Vagina (tissue), 2 donors: Measurements from ENCODE around the gene SYT13. TPM values are rescaled to one million over a fixed set of nuclear protein-coding genes. Genes with fewer than 3 reads are reported as not detected.

Experiments used
- DNase-seq, 2 donors: peaks; one replicate each; pipeline ENCODE4 v3.0.0-alpha.2; 2017; ENCODE audit errors: extremely low spot score in 2 of 2
- H3K27ac ChIP-seq: fragments of 200-600 bp; sonication (generic); one replicate; pipeline ENCODE4 v1.5.1; 2019
- H3K27me3 ChIP-seq: fragments of 200-600 bp; sonication (generic); one replicate; pipeline ENCODE4 v1.5.1; 2019
- H3K36me3 ChIP-seq, 2 donors: fragments of 200-600 bp; sonication (generic); one replicate each; pipeline ENCODE4 v1.5.1; 2017 to 2019
- H3K4me1 ChIP-seq: fragments of 200-600 bp; sonication (generic); one replicate; pipeline ENCODE4 v1.5.1; 2019
- H3K4me3 ChIP-seq, 2 donors: fragments of 200-600 bp; sonication (generic); 1 replicate in 1 of 2; 2 replicates in 1 of 2; pipeline ENCODE4 v1.5.1; 2016 to 2019
- H3K9me3 ChIP-seq: fragments of 200-600 bp; sonication (generic); one replicate; pipeline ENCODE4 v1.5.1; 2019
- CTCF ChIP-seq, 3 experiments: fragments of 450-650 bp in 2 of 3; fragments of 200-600 bp in 1 of 3; sonication (generic) in 1 of 3; IDR thresholded peaks; one replicate each; pipeline ENCODE4 v1.5.1; 2017 to 2019; ENCODE audit warnings: antibody characterized with exemption in 3 of 3, mild to moderate bottlenecking in 2 of 3, moderate library complexity in 2 of 3
- POLR2A ChIP-seq, 2 donors: fragments of 450-650 bp; IDR thresholded peaks; one replicate each; pipeline ENCODE4 v1.6.1; 2017; ENCODE audit warnings: antibody characterized with exemption in 2 of 2, mild to moderate bottlenecking in 2 of 2, moderate library complexity in 2 of 2
- POLR2AphosphoS5 ChIP-seq, 2 donors: sonication (generic); formaldehyde crosslinking; IDR thresholded peaks; one replicate each; pipeline ENCODE4 v1.9.0; 2017; ENCODE audit warnings: antibody characterized with exemption in 2 of 2, mild to moderate bottlenecking in 2 of 2, low read depth in 1 of 2; ENCODE audit not compliant: insufficient read depth in 1 of 2
- intact Hi-C: fragments of 100-400 bp; cut with DNase I; formaldehyde crosslinking; loops from one replicate; pipeline ENCODE4 v1.15.1; 2023
- total RNA-seq: library from RNA; depleted of rRNA; stranded (reverse); fragments of >200 nt; gene quantifications from one replicate; pipeline ENCODE4 v1.2.3, GENCODE V29; 2016

Gene SYT13
- total RNA-seq, 1 donor from 2014 or later, result 1.2 TPM

GRCh38 chr11:45304111-45304991, 18.2 kb upstream of the SYT13 start:
- intact Hi-C loops, result no loop called here
- Histone ChIP-seq H3K4me3 (no peak overlapping the region), H3K4me1 (no peaks in the 10 kb centered on the region), H3K27me3 (no peaks in the 10 kb centered on the region), H3K27ac (no peak overlapping the region), H3K9me3 (no peaks in the 10 kb centered on the region), H3K36me3 (no peaks in the 10 kb centered on the region)
- peak; percentile 69 to 81 for DNase-seq
- TF ChIP-seq CTCF (IDR thresholded peaks at IDR 0.05), result no peak
- no peak for TF ChIP-seq POLR2AphosphoS5 (IDR thresholded peaks at IDR 0.05; ENCODE audit: insufficient read depth in 1 of 2, low read depth in 1 of 2)
- no peak for TF ChIP-seq POLR2A (IDR thresholded peaks at IDR 0.05)

GRCh38 chr11:45303316-45303715, 17.2 kb upstream of the SYT13 start:
- Histone ChIP-seq H3K4me3 (no peak overlapping the region), H3K27ac (no peak overlapping the region), H3K9me3 (no peaks in the 10 kb centered on the region), H3K36me3 (no peaks in the 10 kb centered on the region), H3K27me3 (no peaks in the 10 kb centered on the region), H3K4me1 (no peaks in the 10 kb centered on the region)
- DNase-seq, result peak in 1 of 2 donors; percentile 77
- intact Hi-C loops, result no loop called here
- TF ChIP-seq CTCF (IDR thresholded peaks at IDR 0.05), result no peak
- no peak for TF ChIP-seq POLR2A (IDR thresholded peaks at IDR 0.05)
- no peak for TF ChIP-seq POLR2AphosphoS5 (IDR thresholded peaks at IDR 0.05; ENCODE audit: insufficient read depth in 1 of 2, low read depth in 1 of 2)

GRCh38 chr11:45301537-45302246, 15.6 kb upstream of the SYT13 start:
- TF ChIP-seq POLR2A (IDR thresholded peaks at IDR 0.05), result no peak
- TF ChIP-seq POLR2AphosphoS5 (IDR thresholded peaks at IDR 0.05; ENCODE audit: insufficient read depth in 1 of 2, low read depth in 1 of 2), result no peak
- TF ChIP-seq CTCF (IDR thresholded peaks at IDR 0.05), result no peak
- H3K36me3 ChIP-seq, result no peaks in the 10 kb centered on the region
- H3K27me3 ChIP-seq, result no peaks in the 10 kb centered on the region
- intact Hi-C loops, result no loop called here
- H3K4me1 ChIP-seq, result no peaks in the 10 kb centered on the region
- H3K27ac ChIP-seq, result no peak overlapping the region
- H3K4me3 ChIP-seq, result no peak overlapping the region
- DNase-seq, result peak; percentile 11 to 55
- no peaks in the 10 kb centered on the region for H3K9me3 ChIP-seq

- no peak overlapping the region for H3K4me3 ChIP-seq
- no peaks in the 10 kb centered on the region for H3K36me3 ChIP-seq
- H3K4me1 ChIP-seq, result no peaks in the 10 kb centered on the region
- H3K27ac ChIP-seq, result no peak overlapping the region
- no peaks in the 10 kb centered on the region for H3K27me3 ChIP-seq
- H3K9me3 ChIP-seq, result no peaks in the 10 kb centered on the region
- DNase-seq, result peak in 1 of 2 donors; percentile 64
- intact Hi-C loops, result no loop called here
- TF ChIP-seq POLR2AphosphoS5 (IDR thresholded peaks at IDR 0.05; ENCODE audit: insufficient read depth in 1 of 2, low read depth in 1 of 2), result no peak
- TF ChIP-seq POLR2A (IDR thresholded peaks at IDR 0.05), result no peak
- TF ChIP-seq CTCF (IDR thresholded peaks at IDR 0.05), result no peak
Observed at GRCh38 chr11:45300715-45301114, 14.6 kb upstream of the SYT13 start.
